ENCODE results near the gene GMEB2.
"Not testable (repeated sequence)": the region's sequence is repeated elsewhere in the genome, so short reads cannot be mapped to it uniquely, and the experiment has no call there.

Gene GMEB2

GRCh38 chr20:63617092-63617875, 9.6 kb downstream of the GMEB2 start:
- peaks cover 0 to 3% (median 0%) of the 10 kb centered on the region in 4 experiments for H3K4me1 ChIP-seq (ENCODE audit: control extremely low read depth in 1 of 4, control insufficient read depth in 4 of 4, insufficient read depth in 4 of 4, low read length in 3 of 4)
- H3K36me3 ChIP-seq (ENCODE audit: control insufficient read depth in 4 of 4, insufficient read depth in 4 of 4, low read length in 3 of 4), result peaks cover 5 to 48% (median 29%) of the 10 kb centered on the region in 4 experiments
- no peak overlapping the region for H3K27ac ChIP-seq (ENCODE audit: insufficient read depth in 1 of 2, low read depth in 1 of 2, low read length in 2 of 2, poor library complexity in 1 of 2, severe bottlenecking in 2 of 2)
- ChIA-PET CTCF (interaction anchor here (0.8 to 1.5 kb wide), 4 partner anchors 8 to 25 kb away, joined by 3 to 8 read pairs (median 4); no protein-coding TSS in a partner anchor), POLR2A (interaction anchor here (0.8 kb wide), 1 partner anchor 10 kb away, joined by 3 read pairs; the partner anchor contains the start of gene GMEB2)
- no peak for DNase-seq
- 96% methylated on average over 36 of the region's 41 CpGs for WGBS (ENCODE audit: insufficient coverage)
- no peaks in the 10 kb centered on the region for H3K9me3 ChIP-seq (ENCODE audit: control extremely low read depth in 1 of 5, control insufficient read depth in 4 of 5, insufficient read depth in 2 of 5, low read depth in 1 of 5, low read length in 4 of 5)
- H3K4me3 ChIP-seq (ENCODE audit: control insufficient read depth in 1 of 7, extremely low read depth in 1 of 7, insufficient read depth in 4 of 7, low read depth in 2 of 7, low read length in 6 of 7), result no peak overlapping the region
- no peaks in the 10 kb centered on the region for H3K27me3 ChIP-seq (replicated peaks in 2 of 5; ENCODE audit: control insufficient read depth in 4 of 5, insufficient read depth in 5 of 5, low read length in 4 of 5)

- WGBS (ENCODE audit: insufficient coverage), result 100% methylated on average over 3 of the region's 18 CpGs
- H3K9me3 ChIP-seq (ENCODE audit: control extremely low read depth in 1 of 5, control insufficient read depth in 4 of 5, insufficient read depth in 2 of 5, low read depth in 1 of 5, low read length in 4 of 5); H3K4me1 ChIP-seq (ENCODE audit: control extremely low read depth in 1 of 4, control insufficient read depth in 4 of 4, insufficient read depth in 4 of 4, low read length in 3 of 4); H3K27me3 ChIP-seq (replicated peaks in 2 of 5; ENCODE audit: control insufficient read depth in 4 of 5, insufficient read depth in 5 of 5, low read length in 4 of 5); H3K27ac ChIP-seq (ENCODE audit: insufficient read depth in 1 of 2, low read depth in 1 of 2, low read length in 2 of 2, poor library complexity in 1 of 2, severe bottlenecking in 2 of 2); DNase-seq; POLR2A ChIA-PET; H3K4me3 ChIP-seq (ENCODE audit: control insufficient read depth in 1 of 7, extremely low read depth in 1 of 7, insufficient read depth in 4 of 7, low read depth in 2 of 7, low read length in 6 of 7): not testable (repeated sequence)
- CTCF ChIA-PET, result interaction anchor here (1.2 to 1.9 kb wide), 3 partner anchors 10 to 12 kb away, joined by 3 to 5 read pairs (median 4); no protein-coding TSS in a partner anchor
- H3K36me3 ChIP-seq (ENCODE audit: control insufficient read depth in 4 of 4, insufficient read depth in 4 of 4, low read length in 3 of 4), result peaks cover 3 to 49% (median 24%) of the 10 kb centered on the region in 4 experiments
These were observed 12.9 kb downstream of the GMEB2 start for GRCh38 chr20:63613863-63614594.

GRCh38 chr20:63612276-63612931, 14.5 kb downstream of the GMEB2 start:
- peaks cover 0 to 34% (median 15%) of the 10 kb centered on the region in 4 experiments for H3K36me3 ChIP-seq (ENCODE audit: control insufficient read depth in 4 of 4, insufficient read depth in 4 of 4, low read length in 3 of 4)
- H3K27me3 ChIP-seq (replicated peaks in 2 of 5; ENCODE audit: control insufficient read depth in 4 of 5, insufficient read depth in 5 of 5, low read length in 4 of 5), result no peaks in the 10 kb centered on the region
- DNase-seq, result peak in 2 of 3 donors; percentile 33 to 35
- H3K27ac ChIP-seq (ENCODE audit: insufficient read depth in 1 of 2, low read depth in 1 of 2, low read length in 2 of 2, poor library complexity in 1 of 2, severe bottlenecking in 2 of 2), result no peak overlapping the region
- no peak overlapping the region for H3K4me3 ChIP-seq (ENCODE audit: control insufficient read depth in 1 of 7, extremely low read depth in 1 of 7, insufficient read depth in 4 of 7, low read depth in 2 of 7, low read length in 6 of 7)
- WGBS (ENCODE audit: insufficient coverage), result 71% methylated on average over 17 of the region's 20 CpGs
- H3K9me3 ChIP-seq (ENCODE audit: control extremely low read depth in 1 of 5, control insufficient read depth in 4 of 5, insufficient read depth in 2 of 5, low read depth in 1 of 5, low read length in 4 of 5), result no peaks in the 10 kb centered on the region
- peaks cover 0 to 3% (median 0%) of the 10 kb centered on the region in 4 experiments for H3K4me1 ChIP-seq (ENCODE audit: control extremely low read depth in 1 of 4, control insufficient read depth in 4 of 4, insufficient read depth in 4 of 4, low read length in 3 of 4)
- POLR2A ChIA-PET, result interaction anchor here (0.6 kb wide), 1 partner anchor 9 kb away, joined by 4 read pairs; no protein-coding TSS in a partner anchor
- CTCF ChIA-PET, result interaction anchor here (1.1 to 1.2 kb wide), 2 partner anchors 8 to 45 kb away, joined by 3 to 5 read pairs; no protein-coding TSS in a partner anchor

- no peak for DNase-seq
- H3K4me1 ChIP-seq (ENCODE audit: control extremely low read depth in 1 of 4, control insufficient read depth in 4 of 4, insufficient read depth in 4 of 4, low read length in 3 of 4), result peaks cover 0 to 6% (median 3%) of the 10 kb centered on the region in 4 experiments
- no peak overlapping the region for H3K4me3 ChIP-seq (ENCODE audit: control insufficient read depth in 1 of 7, extremely low read depth in 1 of 7, insufficient read depth in 4 of 7, low read depth in 2 of 7, low read length in 6 of 7)
- H3K36me3 ChIP-seq (ENCODE audit: control insufficient read depth in 4 of 4, insufficient read depth in 4 of 4, low read length in 3 of 4), result peaks cover 0 to 28% (median 11%) of the 10 kb centered on the region in 4 experiments
- no peaks in the 10 kb centered on the region for H3K27me3 ChIP-seq (replicated peaks in 2 of 5; ENCODE audit: control insufficient read depth in 4 of 5, insufficient read depth in 5 of 5, low read length in 4 of 5)
- no peaks in the 10 kb centered on the region for H3K9me3 ChIP-seq (ENCODE audit: control extremely low read depth in 1 of 5, control insufficient read depth in 4 of 5, insufficient read depth in 2 of 5, low read depth in 1 of 5, low read length in 4 of 5)
- WGBS (ENCODE audit: insufficient coverage), result over 99% methylated on average over 9 of the region's 10 CpGs
- ChIA-PET CTCF (no interaction called here), POLR2A (interaction anchor here (0.6 kb wide), 2 partner anchors 9 to 60 kb away, joined by 3 to 4 read pairs; no protein-coding TSS in a partner anchor)
- H3K27ac ChIP-seq (ENCODE audit: insufficient read depth in 1 of 2, low read depth in 1 of 2, low read length in 2 of 2, poor library complexity in 1 of 2, severe bottlenecking in 2 of 2), result no peak overlapping the region
These were observed 15.3 kb downstream of the GMEB2 start for GRCh38 chr20:63611646-63612045.

GRCh38 chr20:63610581-63611435, 16.1 kb downstream of the GMEB2 start:
- Histone ChIP-seq H3K9me3 (ENCODE audit: control extremely low read depth in 1 of 5, control insufficient read depth in 4 of 5, insufficient read depth in 2 of 5, low read depth in 1 of 5, low read length in 4 of 5) (no peaks in the 10 kb centered on the region), H3K4me1 (ENCODE audit: control extremely low read depth in 1 of 4, control insufficient read depth in 4 of 4, insufficient read depth in 4 of 4, low read length in 3 of 4) (peaks cover 0 to 7% (median 6%) of the 10 kb centered on the region in 4 experiments), H3K36me3 (ENCODE audit: control insufficient read depth in 4 of 4, insufficient read depth in 4 of 4, low read length in 3 of 4) (peaks cover 0 to 22% (median 8%) of the 10 kb centered on the region in 4 experiments), H3K4me3 (ENCODE audit: control insufficient read depth in 1 of 7, extremely low read depth in 1 of 7, insufficient read depth in 4 of 7, low read depth in 2 of 7, low read length in 6 of 7) (no peak overlapping the region), H3K27ac (ENCODE audit: insufficient read depth in 1 of 2, low read depth in 1 of 2, low read length in 2 of 2, poor library complexity in 1 of 2, severe bottlenecking in 2 of 2) (no peak overlapping the region), H3K27me3 (replicated peaks in 2 of 5; ENCODE audit: control insufficient read depth in 4 of 5, insufficient read depth in 5 of 5, low read length in 4 of 5) (no peaks in the 10 kb centered on the region)
- DNase-seq, result peak in 2 of 3 donors; percentile 10 to 12
- 94% methylated on average over 17 of the region's 17 CpGs for WGBS (ENCODE audit: insufficient coverage)
- ChIA-PET POLR2A (no interaction called here), CTCF (no interaction called here)

GRCh38 chr20:63606686-63607085, 20.2 kb downstream of the GMEB2 start:
- 28% methylated on average over 9 of the region's 9 CpGs for WGBS (ENCODE audit: insufficient coverage)
- ChIA-PET CTCF (no interaction called here), POLR2A (no interaction called here)
- DNase-seq, result peak in 2 of 3 donors; percentile 36 to 47
- H3K27me3 ChIP-seq (replicated peaks in 2 of 5; ENCODE audit: control insufficient read depth in 4 of 5, insufficient read depth in 5 of 5, low read length in 4 of 5), result no peaks in the 10 kb centered on the region
- H3K36me3 ChIP-seq (ENCODE audit: control insufficient read depth in 4 of 4, insufficient read depth in 4 of 4, low read length in 3 of 4), result peaks cover 5 to 21% (median 13%) of the 10 kb centered on the region in 4 experiments
- H3K27ac ChIP-seq (ENCODE audit: insufficient read depth in 1 of 2, low read depth in 1 of 2, low read length in 2 of 2, poor library complexity in 1 of 2, severe bottlenecking in 2 of 2), result no peak overlapping the region
- H3K4me3 ChIP-seq (ENCODE audit: control insufficient read depth in 1 of 7, extremely low read depth in 1 of 7, insufficient read depth in 4 of 7, low read depth in 2 of 7, low read length in 6 of 7), result peak overlapping the region in 1 of 7 experiments; percentile 23
- H3K4me1 ChIP-seq (ENCODE audit: control extremely low read depth in 1 of 4, control insufficient read depth in 4 of 4, insufficient read depth in 4 of 4, low read length in 3 of 4), result peaks cover 0 to 14% (median 11%) of the 10 kb centered on the region in 4 experiments
- H3K9me3 ChIP-seq (ENCODE audit: control extremely low read depth in 1 of 5, control insufficient read depth in 4 of 5, insufficient read depth in 2 of 5, low read depth in 1 of 5, low read length in 4 of 5), result no peaks in the 10 kb centered on the region
